Spleen (tissue), 11 donors: ENCODE results near the gene PTBP1. TPM values are rescaled to one million over a fixed set of nuclear protein-coding genes. Genes with fewer than 3 reads are reported as not detected.

Experiments
- DNase-seq: peaks from one replicate; pipeline ENCODE4 v3.0.0-alpha.2; 2020
- H3K27ac ChIP-seq, 8 donors: fragments of 200-600 bp; sonication (generic) in 7 of 8; 1 replicate in 4 of 8; 2 replicates in 4 of 8; pipeline versions ENCODE4 v1.5.0 to v1.8.0; 2016 to 2021; ENCODE audit warnings: inconsistent platforms in 4 of 8, mild to moderate bottlenecking in 4 of 8, moderate library complexity in 1 of 8
- H3K27me3 ChIP-seq, 7 donors: fragments of 200-600 bp; sonication (generic) in 6 of 7; replicated peaks in 1 of 7; 1 replicate in 4 of 7; 2 replicates in 3 of 7; pipeline versions ENCODE4 v1.5.0 to v1.8.0; 2016 to 2021; ENCODE audit warnings: inconsistent platforms in 3 of 7, mild to moderate bottlenecking in 1 of 7
- H3K36me3 ChIP-seq, 6 donors: fragments of 200-600 bp; sonication (generic) in 5 of 6; 1 replicate in 4 of 6; 2 replicates in 2 of 6; pipeline versions ENCODE4 v1.5.0 to v1.8.0; 2016 to 2021; ENCODE audit warnings: inconsistent platforms in 2 of 6
- H3K4me1 ChIP-seq, 6 donors: fragments of 200-600 bp; sonication (generic) in 5 of 6; 1 replicate in 3 of 6; 2 replicates in 3 of 6; pipeline versions ENCODE4 v1.5.0 to v1.8.0; 2016 to 2021; ENCODE audit warnings: inconsistent platforms in 3 of 6
- H3K4me3 ChIP-seq, 8 donors: fragments of 200-600 bp; sonication (generic) in 7 of 8; 1 replicate in 4 of 8; 2 replicates in 4 of 8; pipeline versions ENCODE4 v1.5.0 to v1.8.0; 2016 to 2021; ENCODE audit warnings: inconsistent platforms in 4 of 8, mild to moderate bottlenecking in 4 of 8, moderate library complexity in 2 of 8
- H3K9me3 ChIP-seq, 8 donors: fragments of 200-600 bp; sonication (generic) in 7 of 8; 1 replicate in 4 of 8; 2 replicates in 4 of 8; pipeline versions ENCODE4 v1.5.0 to v1.8.0; 2016 to 2021; ENCODE audit warnings: inconsistent platforms in 4 of 8
- POLR2A ChIP-seq, 3 donors: fragments of 450-650 bp; IDR thresholded peaks; one replicate each; pipeline ENCODE4 v1.5.1; 2017; ENCODE audit warnings: antibody characterized with exemption in 3 of 3, mild to moderate bottlenecking in 1 of 3
- POLR2AphosphoS5 ChIP-seq, 3 donors: sonication (generic); formaldehyde crosslinking; IDR thresholded peaks; one replicate each; pipeline ENCODE4 v1.5.1; 2017; ENCODE audit warnings: antibody characterized with exemption in 3 of 3
- WGBS, 5 donors: extraction: QIAGEN DNeasy Blood & Tissue Kit in 3 of 5; methylation state at CpG; one replicate each; pipeline versions ENCODE4 v1.1.5 to v1.1.7; 2013 to 2018; 5-methylcytosine and 5-hydroxymethylcytosine counted together
- intact Hi-C: fragments of 100-400 bp; cut with DNase I; formaldehyde crosslinking; loops from one replicate; pipeline ENCODE4 v1.15.0; 2023; ENCODE audit warnings: low total_unique reads
- polyA plus RNA-seq, 3 donors: library from polyadenylated mRNA; stranded (reverse); fragments of 200-250 nt; gene quantifications; one replicate each; pipeline ENCODE4 v1.2.1, GENCODE V29; 2013
- total RNA-seq, 7 donors: library from RNA; depleted of rRNA in 3 of 7; stranded (reverse); fragments of >200 nt in 3 of 7; fragmentation: NEBNext Ultra II Directional in 4 of 7; extraction: Animal tissue kit (Norgen Biotek cat#: 25700) in 4 of 7; gene quantifications; one replicate each; pipeline versions ENCODE4 v1.1.0 to v1.2.1, GENCODE V29; 2016 to 2021
- TF ChIP-seq, protein P1 (sequence below), 11 experiments: fragments of 200-600 bp in 7 of 11; fragments of 450-650 bp in 4 of 11; sonication (generic) in 4 of 11; IDR thresholded peaks in 8 of 11; conservative IDR thresholded peaks in 3 of 11; 1 replicate in 7 of 11; 2 replicates in 4 of 11; pipeline versions ENCODE4 v1.4.0 to v1.8.0; 2016 to 2021; ENCODE audit warnings: antibody characterized with exemption in 11 of 11, inconsistent platforms in 4 of 11, mild to moderate bottlenecking in 1 of 11
- donor health status: healthy with polysubstance abuse.
- donor health status: DM: no; HTN: no; CAD: no; lungs with moderate emphysema.
- donor health status: DM: no; HTN: no; CAD: no.
- donor health status: Bipolar disorder and iron deficiency.
- donor health status: healthy.
- donor health status: DM: no; HTN: no; CAD: no.
- donor health status: DM: yes; HTN: yes; CAD: no.

The PTBP1 gene
- total and polyA plus RNA-seq, 10 donors: 89.9 to 305 (median 176) TPM

DNA sequence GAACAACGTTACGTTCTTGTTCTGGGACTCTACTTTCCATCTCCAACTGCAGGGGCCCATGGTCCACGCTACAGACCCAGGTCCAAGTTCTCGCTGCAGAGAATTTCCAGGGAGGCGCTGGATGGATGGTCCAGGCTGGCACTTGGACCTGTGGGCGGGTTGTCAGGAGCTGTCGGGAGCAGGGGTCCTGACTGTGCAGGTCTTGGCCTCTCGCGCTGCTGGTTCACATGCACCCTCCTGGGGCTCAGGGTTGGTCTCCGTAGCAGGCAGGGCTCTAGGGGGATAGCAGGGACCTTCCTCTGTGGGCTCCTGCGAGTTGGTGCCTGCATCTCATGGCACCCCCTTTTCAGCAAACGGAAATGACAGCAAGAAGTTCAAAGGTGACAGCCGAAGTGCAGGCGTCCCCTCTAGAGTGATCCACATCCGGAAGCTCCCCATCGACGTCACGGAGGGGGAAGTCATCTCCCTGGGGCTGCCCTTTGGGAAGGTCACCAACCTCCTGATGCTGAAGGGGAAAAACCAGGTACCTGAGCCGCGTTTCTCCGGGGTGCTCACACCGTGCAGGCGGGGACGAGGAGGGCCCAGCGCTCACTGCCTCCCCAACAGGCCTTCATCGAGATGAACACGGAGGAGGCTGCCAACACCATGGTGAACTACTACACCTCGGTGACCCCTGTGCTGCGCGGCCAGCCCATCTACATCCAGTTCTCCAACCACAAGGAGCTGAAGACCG, 6.6 kb downstream of the PTBP1 start:
- H3K36me3 ChIP-seq: peaks cover 9 to 98% (median 63%) of the 10 kb centered on the region in 6 donors

DNA sequence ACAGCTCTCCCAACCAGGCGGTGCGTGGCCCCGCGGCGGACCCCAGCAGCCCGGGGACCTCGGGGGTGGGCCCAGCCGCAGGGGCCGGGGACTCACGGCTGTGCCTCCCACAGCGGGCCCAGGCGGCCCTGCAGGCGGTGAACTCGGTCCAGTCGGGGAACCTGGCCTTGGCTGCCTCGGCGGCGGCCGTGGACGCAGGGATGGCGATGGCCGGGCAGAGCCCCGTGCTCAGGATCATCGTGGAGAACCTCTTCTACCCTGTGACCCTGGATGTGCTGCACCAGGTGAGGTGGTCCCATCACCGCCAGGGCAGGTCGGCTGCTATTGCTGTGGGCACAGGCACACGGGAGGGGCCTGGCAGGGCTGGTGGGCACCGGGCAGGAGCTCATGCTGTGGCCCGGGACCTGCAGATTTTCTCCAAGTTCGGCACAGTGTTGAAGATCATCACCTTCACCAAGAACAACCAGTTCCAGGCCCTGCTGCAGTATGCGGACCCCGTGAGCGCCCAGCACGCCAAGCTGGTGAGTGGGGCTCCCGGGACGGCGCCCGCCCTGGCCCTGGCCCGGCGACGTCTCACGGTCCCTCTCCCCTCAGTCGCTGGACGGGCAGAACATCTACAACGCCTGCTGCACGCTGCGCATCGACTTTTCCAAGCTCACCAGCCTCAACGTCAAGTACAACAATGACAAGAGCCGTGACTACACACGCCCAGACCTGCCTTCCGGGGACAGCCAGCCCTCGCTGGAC, 7.3 kb downstream of the PTBP1 start:
- TF ChIP-seq POLR2AphosphoS5 (IDR thresholded peaks at IDR 0.05) (peak in 2 of 3 donors; percentile 16 to 69), POLR2A (IDR thresholded peaks at IDR 0.05) (no peak)
- peaks cover 40 to 94% (median 65%) of the 10 kb centered on the region in 6 donors for H3K4me1 ChIP-seq
- no peaks in the 10 kb centered on the region for H3K9me3 ChIP-seq
- H3K36me3 ChIP-seq: peaks cover 9 to 100% (median 68%) of the 10 kb centered on the region in 6 donors
- WGBS, 5 donors: 90 to 94% (median 93%) methylated on average over 22 to 53 of the region's 53 CpGs
- no peaks in the 10 kb centered on the region for H3K27me3 ChIP-seq
- H3K4me3 ChIP-seq: no peak overlapping the region
- no peak for DNase-seq
- intact Hi-C loops: no loop called here
- H3K27ac ChIP-seq: peak overlapping the region in 3 of 8 donors; percentile 5 to 100 (median 21)

More for the DNA sequence above, 6.6 kb downstream of the PTBP1 start:
- TF ChIP-seq POLR2A (IDR thresholded peaks at IDR 0.05) (no peak), POLR2AphosphoS5 (IDR thresholded peaks at IDR 0.05) (peak; percentile 18 to 68 (median 45))
- TF ChIP-seq, protein P1, sequence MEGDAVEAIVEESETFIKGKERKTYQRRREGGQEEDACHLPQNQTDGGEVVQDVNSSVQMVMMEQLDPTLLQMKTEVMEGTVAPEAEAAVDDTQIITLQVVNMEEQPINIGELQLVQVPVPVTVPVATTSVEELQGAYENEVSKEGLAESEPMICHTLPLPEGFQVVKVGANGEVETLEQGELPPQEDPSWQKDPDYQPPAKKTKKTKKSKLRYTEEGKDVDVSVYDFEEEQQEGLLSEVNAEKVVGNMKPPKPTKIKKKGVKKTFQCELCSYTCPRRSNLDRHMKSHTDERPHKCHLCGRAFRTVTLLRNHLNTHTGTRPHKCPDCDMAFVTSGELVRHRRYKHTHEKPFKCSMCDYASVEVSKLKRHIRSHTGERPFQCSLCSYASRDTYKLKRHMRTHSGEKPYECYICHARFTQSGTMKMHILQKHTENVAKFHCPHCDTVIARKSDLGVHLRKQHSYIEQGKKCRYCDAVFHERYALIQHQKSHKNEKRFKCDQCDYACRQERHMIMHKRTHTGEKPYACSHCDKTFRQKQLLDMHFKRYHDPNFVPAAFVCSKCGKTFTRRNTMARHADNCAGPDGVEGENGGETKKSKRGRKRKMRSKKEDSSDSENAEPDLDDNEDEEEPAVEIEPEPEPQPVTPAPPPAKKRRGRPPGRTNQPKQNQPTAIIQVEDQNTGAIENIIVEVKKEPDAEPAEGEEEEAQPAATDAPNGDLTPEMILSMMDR (IDR thresholded peaks at IDR 0.05 in 8 of 11, conservative IDR thresholded peaks at IDR 0.05 in 3 of 11): no peak
- Histone ChIP-seq H3K9me3 (no peaks in the 10 kb centered on the region), H3K27ac (peak overlapping the region in 4 of 8 donors; percentile 5 to 100 (median 70)), H3K27me3 (no peaks in the 10 kb centered on the region), H3K4me3 (peak overlapping the region in 1 of 8 donors; percentile 80), H3K4me1 (peaks cover 48 to 100% (median 72%) of the 10 kb centered on the region in 6 donors)
- intact Hi-C loops: no loop called here
- 81 to 89% (median 87%) methylated on average over 22 to 31 of the region's 31 CpGs for WGBS, 5 donors
- DNase-seq: no peak

DNA sequence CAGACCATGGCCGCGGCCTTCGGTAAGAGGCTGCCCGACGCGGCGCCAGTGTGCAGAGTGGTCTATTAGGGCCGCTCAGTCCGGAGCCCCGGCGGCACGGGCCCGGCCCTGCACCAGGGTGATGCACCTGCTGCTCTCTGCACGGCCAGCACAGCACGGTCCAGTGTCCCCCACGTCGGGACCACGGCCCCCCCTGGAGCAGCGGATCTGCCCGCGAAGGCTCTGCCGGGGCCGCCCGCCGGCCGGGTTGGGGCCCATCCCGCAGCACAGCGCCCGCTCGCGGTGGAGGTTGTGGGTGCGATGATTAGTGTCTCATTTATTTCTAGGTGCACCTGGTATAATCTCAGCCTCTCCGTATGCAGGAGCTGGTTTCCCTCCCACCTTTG, 7.9 kb downstream of the PTBP1 start:
- H3K27ac ChIP-seq: no peak overlapping the region
- H3K4me3 ChIP-seq: no peak overlapping the region
- TF ChIP-seq, protein P1 (IDR thresholded peaks at IDR 0.05 in 8 of 11, conservative IDR thresholded peaks at IDR 0.05 in 3 of 11): peak in 1 of 11 experiments; percentile 33
- TF ChIP-seq POLR2AphosphoS5 (IDR thresholded peaks at IDR 0.05) (peak in 1 of 3 donors; percentile 25), POLR2A (IDR thresholded peaks at IDR 0.05) (no peak)
- H3K27me3 ChIP-seq: no peaks in the 10 kb centered on the region
- no peak for DNase-seq
- H3K9me3 ChIP-seq: no peaks in the 10 kb centered on the region
- 89 to 94% (median 93%) methylated on average over 26 to 33 of the region's 33 CpGs for WGBS, 5 donors
- peaks cover 35 to 90% (median 59%) of the 10 kb centered on the region in 6 donors for H3K4me1 ChIP-seq
- intact Hi-C loops: no loop called here
- H3K36me3 ChIP-seq: peaks cover 12 to 100% (median 74%) of the 10 kb centered on the region in 6 donors

DNA sequence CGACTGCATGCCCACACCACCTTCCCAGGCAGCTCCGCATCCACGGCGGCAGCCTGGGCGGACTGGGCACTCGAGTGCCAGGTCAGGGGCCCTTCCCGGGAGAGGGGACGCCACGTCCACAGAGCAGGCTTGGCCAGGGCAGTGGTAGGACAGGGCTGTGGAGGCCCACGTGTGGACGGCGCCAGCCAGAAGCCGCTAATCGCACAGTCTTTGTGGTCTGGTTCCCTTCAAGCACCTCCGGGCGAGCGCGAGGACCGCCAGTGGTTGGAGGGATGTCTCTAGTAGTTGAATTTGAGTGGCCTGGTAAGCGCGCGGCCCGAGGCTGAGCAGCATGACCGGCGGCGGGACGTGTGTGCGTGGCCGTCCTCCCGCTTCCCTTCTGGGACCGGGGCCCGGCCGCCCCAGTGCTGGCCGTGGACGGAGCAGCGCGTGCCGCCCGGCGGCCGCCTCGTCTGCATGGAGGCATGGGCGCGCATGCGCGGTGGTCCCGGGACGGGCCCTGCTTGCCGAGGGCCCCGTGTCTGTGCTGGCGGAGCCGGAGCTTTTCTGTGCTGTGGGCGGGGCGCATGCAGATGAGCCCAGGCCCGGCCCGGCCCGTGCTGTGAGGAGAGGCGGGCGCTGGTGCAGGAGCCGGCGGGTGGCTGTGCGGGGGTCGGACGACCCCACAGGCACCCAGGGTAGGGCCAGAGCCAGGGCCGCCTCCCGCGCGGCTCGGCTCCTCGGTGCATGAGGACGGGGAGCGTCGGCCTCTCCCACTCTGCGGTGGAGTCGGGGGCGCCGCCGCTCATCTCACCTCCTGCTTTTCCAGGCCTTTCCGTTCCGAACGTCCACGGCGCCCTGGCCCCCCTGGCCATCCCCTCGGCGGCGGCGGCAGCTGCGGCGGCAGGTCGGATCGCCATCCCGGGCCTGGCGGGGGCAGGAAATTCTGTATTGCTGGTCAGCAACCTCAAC, 8.6 kb downstream of the PTBP1 start:
- H3K36me3 ChIP-seq: peaks cover 16 to 100% (median 81%) of the 10 kb centered on the region in 6 donors
- no peak overlapping the region for H3K4me3 ChIP-seq
- no peak for DNase-seq
- H3K4me1 ChIP-seq: peaks cover 28 to 89% (median 52%) of the 10 kb centered on the region in 6 donors
- H3K9me3 ChIP-seq: no peaks in the 10 kb centered on the region
- 92 to 95% (median 94%) methylated on average over 48 to 93 of the region's 93 CpGs for WGBS, 5 donors
- no peaks in the 10 kb centered on the region for H3K27me3 ChIP-seq
- H3K27ac ChIP-seq: no peak overlapping the region
- TF ChIP-seq, protein P1 (IDR thresholded peaks at IDR 0.05 in 8 of 11, conservative IDR thresholded peaks at IDR 0.05 in 3 of 11): peak in 1 of 11 experiments; percentile 1
- TF ChIP-seq POLR2A (IDR thresholded peaks at IDR 0.05) (no peak), POLR2AphosphoS5 (IDR thresholded peaks at IDR 0.05) (peak in 2 of 3 donors; percentile 9 to 39)
- intact Hi-C loops: no loop called here
